DMS53 treated with DMSO at 0.1 percent for 48 hours (cell line): ENCODE data around the gene CNTROB.

ENCODE experiments used
- DNase-seq: peaks from one replicate; lab custom pipeline; 2025; ENCODE audit not compliant: unreplicated experiment; lab: John Stamatoyannopoulos, UW

Gene CNTROB

GRCh38 chr17:7982666-7983065 lies 50.7 kb downstream of the CNTROB start:
- no peak for DNase-seq

- no peak for DNase-seq
These were observed 52.9 kb downstream of the CNTROB start for GRCh38 chr17:7984904-7985303.

- no peak for DNase-seq
These were observed 55.3 kb downstream of the CNTROB start for GRCh38 chr17:7987112-7987893.

GRCh38 chr17:7988750-7989178 lies 56.8 kb downstream of the CNTROB start:
- DNase-seq, result peak; percentile 86

- DNase-seq, result peak; percentile 85
These were observed 58.0 kb downstream of the CNTROB start for GRCh38 chr17:7989781-7990655.

- DNase-seq, result no peak
These were observed 60.5 kb downstream of the CNTROB start for GRCh38 chr17:7992516-7992915.

GRCh38 chr17:7992924-7993323 lies 60.9 kb downstream of the CNTROB start:
- DNase-seq, result no peak

- no peak for DNase-seq
These were observed 62.1 kb downstream of the CNTROB start for GRCh38 chr17:7993972-7994589.

- DNase-seq, result no peak
These were observed 63.7 kb downstream of the CNTROB start for GRCh38 chr17:7995724-7996123.

- DNase-seq, result peak; percentile 49
These were observed 65.2 kb downstream of the CNTROB start for GRCh38 chr17:7997186-7997585.
